ENCODE results near the gene HRH1.

HRH1 gene

GRCh38 chr3:11287404-11287803 lies 133.1 kb downstream of the HRH1 start:
- no peak for DNase-seq

GRCh38 chr3:11288021-11288491 lies 133.8 kb downstream of the HRH1 start:
- DNase-seq, result no peak

- no peak for DNase-seq
Measured at GRCh38 chr3:11288786-11289637, 134.7 kb downstream of the HRH1 start.

- no peak for DNase-seq
Measured at GRCh38 chr3:11289864-11290263, 135.6 kb downstream of the HRH1 start.

GRCh38 chr3:11290743-11291680 lies 136.7 kb downstream of the HRH1 start:
- DNase-seq, result no peak

- DNase-seq, result no peak
Measured at GRCh38 chr3:11291808-11292207, 137.5 kb downstream of the HRH1 start.

GRCh38 chr3:11297126-11297525 lies 142.8 kb downstream of the HRH1 start:
- DNase-seq, result no peak

- DNase-seq, result no peak
Measured at GRCh38 chr3:11300970-11301369, 146.7 kb downstream of the HRH1 start.

- no peak for DNase-seq
Measured at GRCh38 chr3:11302444-11302843, 148.2 kb downstream of the HRH1 start.

- DNase-seq, result no peak
Measured at GRCh38 chr3:11304175-11304574, 149.9 kb downstream of the HRH1 start.

- DNase-seq, result no peak
Measured at GRCh38 chr3:11305509-11305908, 151.2 kb downstream of the HRH1 start.

GRCh38 chr3:11306817-11307589 lies 152.7 kb downstream of the HRH1 start:
- no peak for DNase-seq

- DNase-seq, result no peak
Measured at GRCh38 chr3:11307830-11308432, 153.6 kb downstream of the HRH1 start.

GRCh38 chr3:11310258-11310657 lies 156.0 kb downstream of the HRH1 start:
- DNase-seq, result no peak

- no peak for DNase-seq
Measured at GRCh38 chr3:11312166-11312565, 157.9 kb downstream of the HRH1 start.

All from NCI-H774 (cell line).